GM19099 (cell line): ENCODE results near the gene OGDH.

ENCODE experiments used
- POLR2A ChIP-seq: IDR thresholded peaks from 3 replicates; pipeline ENCODE4 v1.6.1; 2011; ENCODE audit warnings: low read depth; ENCODE audit not compliant: insufficient read length; ENCODE audit errors: extremely low read depth

OGDH gene

GRCh38 chr7:44695756-44696155, 89.3 kb downstream of the OGDH start:
- no peak for TF ChIP-seq POLR2A

GRCh38 chr7:44696728-44697127, 90.3 kb downstream of the OGDH start:
- TF ChIP-seq POLR2A = no peak

GRCh38 chr7:44697136-44698045, 91.0 kb downstream of the OGDH start:
- TF ChIP-seq POLR2A = no peak

DNA sequence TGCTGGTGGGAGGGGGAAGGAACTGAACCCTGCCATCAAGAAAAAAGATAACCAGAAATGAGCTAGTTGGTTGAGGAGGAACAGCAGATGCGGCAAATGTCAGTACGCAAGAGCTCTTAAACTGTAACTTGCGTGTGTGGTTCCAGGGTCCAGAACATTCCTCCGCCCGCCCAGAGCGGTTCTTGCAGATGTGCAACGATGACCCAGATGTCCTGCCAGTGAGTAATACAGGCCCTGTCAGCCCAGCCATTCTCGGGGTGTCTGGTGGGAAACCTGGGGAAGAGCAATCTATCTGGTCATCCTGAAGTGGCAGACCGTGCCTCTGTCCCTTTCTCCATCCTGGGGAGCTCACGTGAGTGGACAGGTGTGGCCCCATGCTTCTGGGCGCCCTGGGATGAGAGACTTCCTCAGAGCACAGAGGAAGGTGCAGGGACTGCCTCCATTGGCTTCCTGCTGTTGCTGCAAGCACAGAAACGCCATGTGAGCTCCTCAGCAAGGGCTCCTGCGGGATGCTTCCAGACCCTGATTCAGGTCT, 91.7 kb downstream of the OGDH start:
- no peak for TF ChIP-seq POLR2A

- TF ChIP-seq POLR2A = no peak
Observed at GRCh38 chr7:44700322-44700721, 93.9 kb downstream of the OGDH start.

- no peak for TF ChIP-seq POLR2A
Observed at GRCh38 chr7:44703921-44704320, 97.5 kb downstream of the OGDH start.

DNA sequence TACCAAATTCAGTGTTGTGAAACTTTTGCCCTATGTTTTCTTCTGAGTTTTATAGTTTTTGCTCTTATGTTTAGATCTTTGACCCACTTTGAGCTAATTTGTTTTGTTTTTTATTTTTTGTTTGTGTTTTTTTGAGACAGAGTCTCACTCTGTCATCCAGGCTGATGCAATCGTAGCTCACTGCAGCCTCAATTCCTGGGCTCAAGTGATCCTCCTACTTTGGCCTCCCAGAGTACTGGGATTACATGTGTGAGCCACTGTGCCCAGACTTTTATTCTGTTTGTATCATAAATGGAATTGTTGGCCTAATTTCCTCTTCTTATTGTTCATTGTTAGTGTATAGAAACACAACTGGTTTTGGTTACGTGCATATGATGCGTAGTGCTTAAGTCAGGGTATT, 99.0 kb downstream of the OGDH start:
- no peak for TF ChIP-seq POLR2A

- TF ChIP-seq POLR2A = no peak
Observed at GRCh38 chr7:44706788-44707557, 100.5 kb downstream of the OGDH start.

GRCh38 chr7:44707558-44708230, 101.3 kb downstream of the OGDH start:
- TF ChIP-seq POLR2A = no peak

DNA sequence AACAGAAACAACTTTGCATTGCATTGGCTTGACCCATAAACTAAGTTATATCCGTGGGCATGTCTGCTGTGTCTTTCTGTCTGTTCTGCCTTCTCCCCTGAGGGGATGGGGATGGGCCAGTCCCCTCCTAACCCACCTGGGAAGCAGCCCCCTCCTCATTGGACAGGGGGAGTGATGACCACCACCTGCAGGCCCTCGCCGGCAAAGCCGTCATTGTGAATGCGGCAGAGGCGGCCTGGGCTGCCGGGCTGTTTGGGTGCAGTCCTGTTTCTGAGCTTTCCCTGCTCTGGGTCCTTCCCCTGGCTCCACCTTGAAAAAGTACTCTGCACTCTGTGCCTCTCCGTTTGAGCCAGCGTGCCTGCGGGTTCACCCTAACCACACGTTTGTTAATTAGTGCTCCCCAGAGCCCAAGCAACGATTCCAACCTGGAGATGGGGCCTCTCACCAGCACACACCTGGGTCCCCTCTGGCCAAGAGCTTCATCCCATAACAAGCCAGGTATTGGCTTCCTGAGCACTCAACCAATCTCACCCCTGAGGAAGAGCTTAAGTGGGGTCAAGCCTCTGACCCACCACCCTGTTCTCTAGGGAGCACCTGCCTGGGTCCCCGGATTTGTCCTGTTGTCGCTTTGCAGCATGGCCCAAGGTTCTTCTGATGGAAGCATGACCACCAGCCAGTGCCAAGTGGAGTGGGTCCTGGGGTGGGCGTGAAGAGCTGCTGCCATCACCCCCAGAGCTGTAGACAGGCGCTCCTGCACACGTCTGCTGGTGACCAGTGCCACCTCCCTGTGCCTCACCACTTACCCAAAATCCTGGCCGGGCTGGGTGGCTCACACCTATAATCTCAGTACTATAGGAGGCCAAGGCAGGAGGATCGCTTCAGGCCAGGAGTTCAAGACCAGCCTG, 102.8 kb downstream of the OGDH start:
- no peak for TF ChIP-seq POLR2A

DNA sequence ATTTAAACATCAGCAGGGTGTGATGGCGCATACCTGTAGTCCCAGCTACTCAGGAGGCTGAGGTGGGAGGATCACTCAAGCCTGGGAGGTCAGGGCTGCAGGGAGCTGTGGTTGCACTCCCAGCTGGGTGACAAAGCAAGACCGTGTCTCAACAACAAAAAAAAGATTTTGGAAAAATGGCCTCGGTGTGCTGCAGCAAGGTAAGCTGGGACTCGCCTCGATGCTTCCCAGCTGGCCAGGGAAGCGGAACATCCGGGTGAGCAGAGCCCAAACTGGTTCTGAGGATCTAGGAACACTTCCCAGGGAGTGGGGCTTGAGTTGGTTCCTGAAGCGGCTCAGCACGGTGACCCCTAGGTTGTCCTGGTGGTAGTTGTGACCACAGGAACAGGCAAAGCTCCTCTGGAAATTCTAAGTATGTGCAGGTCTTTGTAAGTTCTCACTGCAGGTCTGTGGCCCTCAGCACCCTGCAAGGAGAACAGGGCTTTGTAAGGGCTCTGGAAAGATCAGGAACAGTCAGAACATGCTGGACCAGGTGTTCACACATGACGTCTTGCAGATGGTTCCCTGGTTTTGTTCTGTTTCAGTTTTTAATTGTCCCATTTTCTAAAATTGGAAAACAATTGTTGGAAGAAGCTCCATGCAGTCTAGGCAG, 103.6 kb downstream of the OGDH start:
- no peak for TF ChIP-seq POLR2A

GRCh38 chr7:44711528-44711927, 105.1 kb downstream of the OGDH start:
- no peak for TF ChIP-seq POLR2A

GRCh38 chr7:44712012-44712411, 105.6 kb downstream of the OGDH start:
- no peak for TF ChIP-seq POLR2A

DNA sequence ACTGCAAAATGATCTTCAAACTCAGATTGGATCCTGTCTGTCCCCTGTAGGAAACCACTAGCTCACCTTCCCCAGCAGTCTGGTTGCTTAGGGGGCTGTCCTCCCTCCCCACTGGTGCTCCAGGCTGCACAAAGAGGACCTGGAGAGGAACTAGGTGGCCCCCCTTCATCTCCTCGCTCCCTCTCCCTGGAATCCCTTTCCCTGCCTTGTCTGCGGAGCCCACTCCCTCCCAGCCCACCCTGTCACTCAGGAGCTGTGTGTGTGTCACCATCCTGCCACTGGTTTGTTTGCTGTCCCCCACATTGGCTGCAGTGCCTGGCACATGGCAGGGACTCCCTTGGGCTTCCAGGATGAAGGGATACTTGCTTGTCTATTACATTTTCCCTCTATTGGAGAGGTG, 106.7 kb downstream of the OGDH start:
- TF ChIP-seq POLR2A = no peak
